ENCODE results near the gene SMAD7. TPM values are rescaled to one million over a fixed set of nuclear protein-coding genes. Genes with fewer than 3 reads are reported as not detected.

SMAD7 gene
- total RNA-seq, 1 experiment from 2014 or later, result 5.8 TPM

DNA sequence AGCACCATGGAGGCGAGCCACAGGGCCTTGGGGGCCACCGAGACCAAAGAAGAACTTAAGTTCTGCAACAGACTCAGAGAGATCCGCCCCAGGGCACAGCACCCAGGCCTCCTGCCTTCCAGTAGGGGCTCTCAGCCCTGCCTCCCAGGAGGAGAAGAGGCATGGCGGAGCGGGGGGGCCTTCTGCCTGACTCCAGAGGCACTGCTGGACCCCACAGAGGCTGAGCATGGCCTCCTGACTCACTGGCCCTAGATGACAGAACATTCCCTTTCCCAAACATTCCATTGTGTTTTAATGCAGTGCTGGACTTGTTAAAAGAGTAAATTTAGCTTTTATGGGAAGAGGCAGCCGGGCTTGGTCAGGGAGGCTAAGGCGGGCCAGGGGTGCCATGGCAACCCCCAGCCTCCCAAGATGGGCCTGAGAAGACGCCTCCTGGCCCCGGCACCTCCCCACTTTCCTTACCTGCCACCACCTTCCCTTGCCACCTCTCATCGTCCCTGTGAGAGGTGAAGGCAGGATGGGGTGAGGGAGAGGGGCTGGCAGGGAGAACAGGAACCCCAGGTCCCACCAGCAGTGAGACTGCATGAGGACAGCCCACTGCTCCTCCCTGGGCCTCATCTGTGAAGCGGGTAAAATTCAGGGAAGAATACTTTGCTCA, 65.4 kb downstream of the SMAD7 start:
- Histone ChIP-seq H2AFZ (no peak overlapping the region), H3K36me3 (ENCODE audit: low read depth) (no peaks in the 10 kb centered on the region), H3K79me2 (ENCODE audit: low read depth) (no peaks in the 10 kb centered on the region), H4K20me1 (ENCODE audit: insufficient read depth) (no peaks in the 10 kb centered on the region), H3K4me3 (no peak overlapping the region), H3K4me1 (replicated peaks; ENCODE audit: insufficient read depth) (peaks cover 7% of the 10 kb centered on the region; the same call in 1 of the 2 replicates), H3K27me3 (ENCODE audit: insufficient read depth, low read depth) (no peaks in the 10 kb centered on the region), H3F3A (ENCODE audit: insufficient read depth, low read depth) (0 out of 2 replicates have a peak, but pooled peaks cover 4% of the 10 kb centered on the region), H3K27ac (no peak overlapping the region), H3K9me2 (ENCODE audit: insufficient read depth) (no peaks in the 10 kb centered on the region), H3K9me3 (ENCODE audit: insufficient read depth, low read depth) (no peaks in the 10 kb centered on the region), H3K4me2 (no peak overlapping the region)
- DNase-seq, result no peak
- TF ChIP-seq, protein P1, sequence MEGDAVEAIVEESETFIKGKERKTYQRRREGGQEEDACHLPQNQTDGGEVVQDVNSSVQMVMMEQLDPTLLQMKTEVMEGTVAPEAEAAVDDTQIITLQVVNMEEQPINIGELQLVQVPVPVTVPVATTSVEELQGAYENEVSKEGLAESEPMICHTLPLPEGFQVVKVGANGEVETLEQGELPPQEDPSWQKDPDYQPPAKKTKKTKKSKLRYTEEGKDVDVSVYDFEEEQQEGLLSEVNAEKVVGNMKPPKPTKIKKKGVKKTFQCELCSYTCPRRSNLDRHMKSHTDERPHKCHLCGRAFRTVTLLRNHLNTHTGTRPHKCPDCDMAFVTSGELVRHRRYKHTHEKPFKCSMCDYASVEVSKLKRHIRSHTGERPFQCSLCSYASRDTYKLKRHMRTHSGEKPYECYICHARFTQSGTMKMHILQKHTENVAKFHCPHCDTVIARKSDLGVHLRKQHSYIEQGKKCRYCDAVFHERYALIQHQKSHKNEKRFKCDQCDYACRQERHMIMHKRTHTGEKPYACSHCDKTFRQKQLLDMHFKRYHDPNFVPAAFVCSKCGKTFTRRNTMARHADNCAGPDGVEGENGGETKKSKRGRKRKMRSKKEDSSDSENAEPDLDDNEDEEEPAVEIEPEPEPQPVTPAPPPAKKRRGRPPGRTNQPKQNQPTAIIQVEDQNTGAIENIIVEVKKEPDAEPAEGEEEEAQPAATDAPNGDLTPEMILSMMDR (conservative IDR thresholded peaks at IDR 0.05), result no peak
- no peak for TF ChIP-seq EZH2 (IDR thresholded peaks at IDR 0.05; ENCODE audit: low read depth)
- BruUV-seq (replicated peaks), result no TSS peak
- intact Hi-C loops (cut with micrococcal nuclease; ENCODE audit: unreplicated experiment), result no loop called here
- CTCF ChIA-PET, result no interaction called here
- POLR2A ChIA-PET (ENCODE audit: unreplicated experiment), result no interaction called here

DNA sequence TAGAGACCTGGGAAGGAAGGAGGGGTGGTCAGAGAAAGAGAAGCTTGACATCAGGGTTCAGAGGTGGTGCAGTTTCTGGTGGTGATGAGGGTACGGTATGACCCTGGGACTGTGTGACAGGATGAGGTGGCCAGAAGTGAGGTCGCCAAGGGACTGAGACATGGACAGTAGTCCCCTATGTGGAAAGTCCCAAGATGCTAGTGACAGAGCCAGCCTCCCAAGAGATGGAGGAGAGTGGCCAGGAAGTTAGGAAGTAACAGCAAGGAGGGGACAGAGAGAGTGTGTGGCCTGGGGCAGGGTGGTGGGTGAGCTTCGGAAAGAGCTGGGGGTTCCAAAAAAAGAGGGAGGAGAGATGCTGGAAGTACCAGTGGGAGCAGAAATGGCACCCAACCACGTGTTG, 66.0 kb downstream of the SMAD7 start:
- POLR2A ChIA-PET (ENCODE audit: unreplicated experiment), result no interaction called here

DNA sequence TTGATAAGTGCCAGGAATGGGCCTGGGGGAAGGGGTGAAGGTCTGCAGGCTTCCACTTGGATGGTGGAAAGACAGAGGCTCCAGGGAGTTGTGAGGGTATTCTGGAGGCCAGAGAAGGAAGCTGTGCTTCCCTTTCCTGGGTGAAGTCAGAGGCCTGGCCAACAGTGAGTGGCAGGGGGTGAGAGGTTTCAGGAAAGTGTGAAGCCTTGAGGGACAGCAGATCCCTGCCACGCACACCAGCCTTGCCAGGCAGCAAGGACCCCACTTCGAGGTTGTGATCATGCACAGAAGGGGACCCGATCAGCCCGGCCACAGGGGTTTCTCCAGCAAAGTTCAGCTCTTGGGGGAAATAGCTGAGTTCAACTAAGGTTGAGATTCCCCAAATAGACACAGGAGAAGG, 66.5 kb downstream of the SMAD7 start:
- no peak overlapping the region for H2AFZ ChIP-seq
- H3K4me1 ChIP-seq (replicated peaks; ENCODE audit: insufficient read depth), result peaks cover 18% of the 10 kb centered on the region
- no peaks in the 10 kb centered on the region for H3K9me2 ChIP-seq (ENCODE audit: insufficient read depth)
- ChIA-PET POLR2A (ENCODE audit: unreplicated experiment) (no interaction called here), CTCF (no interaction called here)
- no peak overlapping the region for H3K4me3 ChIP-seq
- no peaks in the 10 kb centered on the region for H3K36me3 ChIP-seq (ENCODE audit: low read depth)
- no peaks in the 10 kb centered on the region for H4K20me1 ChIP-seq (ENCODE audit: insufficient read depth)
- H3K4me2 ChIP-seq, result no peak overlapping the region
- TF ChIP-seq, protein P1 (conservative IDR thresholded peaks at IDR 0.05), result no peak
- TF ChIP-seq EZH2 (IDR thresholded peaks at IDR 0.05; ENCODE audit: low read depth), result no peak
- no peaks in the 10 kb centered on the region for H3K79me2 ChIP-seq (ENCODE audit: low read depth)
- H3K27me3 ChIP-seq (ENCODE audit: insufficient read depth, low read depth), result no peaks in the 10 kb centered on the region
- intact Hi-C loops (cut with micrococcal nuclease; ENCODE audit: unreplicated experiment), result no loop called here
- no peak for DNase-seq
- 0 out of 2 replicates have a peak, but pooled peaks cover 4% of the 10 kb centered on the region for H3F3A ChIP-seq (ENCODE audit: insufficient read depth, low read depth)
- no peak overlapping the region for H3K27ac ChIP-seq
- BruUV-seq (replicated peaks), result no TSS peak
- no peaks in the 10 kb centered on the region for H3K9me3 ChIP-seq (ENCODE audit: insufficient read depth, low read depth)

More for the DNA sequence above, 66.0 kb downstream of the SMAD7 start:
- H4K20me1 ChIP-seq (ENCODE audit: insufficient read depth), result no peaks in the 10 kb centered on the region
- no peak overlapping the region for H3K4me2 ChIP-seq
- no peak overlapping the region for H3K4me3 ChIP-seq
- H2AFZ ChIP-seq, result no peak overlapping the region
- no peaks in the 10 kb centered on the region for H3K79me2 ChIP-seq (ENCODE audit: low read depth)
- CTCF ChIA-PET, result no interaction called here
- DNase-seq, result no peak
- no peaks in the 10 kb centered on the region for H3K36me3 ChIP-seq (ENCODE audit: low read depth)
- H3F3A ChIP-seq (ENCODE audit: insufficient read depth, low read depth), result 0 out of 2 replicates have a peak, but pooled peaks cover 4% of the 10 kb centered on the region
- no peaks in the 10 kb centered on the region for H3K27me3 ChIP-seq (ENCODE audit: insufficient read depth, low read depth)
- H3K4me1 ChIP-seq (replicated peaks; ENCODE audit: insufficient read depth), result peaks cover 13% of the 10 kb centered on the region
- no peaks in the 10 kb centered on the region for H3K9me2 ChIP-seq (ENCODE audit: insufficient read depth)
- H3K27ac ChIP-seq, result no peak overlapping the region
- no peaks in the 10 kb centered on the region for H3K9me3 ChIP-seq (ENCODE audit: insufficient read depth, low read depth)
- TF ChIP-seq EZH2 (IDR thresholded peaks at IDR 0.05; ENCODE audit: low read depth), result no peak
- intact Hi-C loops (cut with micrococcal nuclease; ENCODE audit: unreplicated experiment), result no loop called here
- no TSS peak for BruUV-seq (replicated peaks)

DNA sequence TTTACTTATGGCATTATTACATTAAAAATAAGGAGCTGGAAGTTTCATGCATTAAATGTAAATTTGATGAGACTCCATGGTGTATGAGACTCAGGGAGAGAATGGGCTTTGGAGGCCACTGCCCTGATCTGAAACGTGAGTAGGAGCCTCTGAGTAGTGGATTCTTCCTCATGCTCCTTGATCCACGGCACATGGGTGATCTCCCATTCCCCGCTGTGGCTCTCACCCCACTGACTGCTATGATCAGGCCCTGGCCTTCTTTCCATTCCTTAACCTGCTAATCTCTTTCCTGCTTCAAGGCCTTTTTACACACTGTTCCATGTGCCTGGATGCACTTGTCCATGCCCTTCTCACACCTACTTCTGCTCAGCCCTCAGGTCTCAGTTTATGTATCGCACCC, 68.4 kb downstream of the SMAD7 start:
- H2AFZ ChIP-seq, result no peak overlapping the region
- no peak overlapping the region for H3K27ac ChIP-seq
- H3K4me1 ChIP-seq (replicated peaks; ENCODE audit: insufficient read depth), result peaks cover 35% of the 10 kb centered on the region
- peaks cover 4% of the 10 kb centered on the region; the same call in 1 of the 2 replicates for H3F3A ChIP-seq (ENCODE audit: insufficient read depth, low read depth)
- intact Hi-C loops (cut with micrococcal nuclease; ENCODE audit: unreplicated experiment), result no loop called here
- POLR2A ChIA-PET (ENCODE audit: unreplicated experiment), result no interaction called here
- H3K79me2 ChIP-seq (ENCODE audit: low read depth), result no peaks in the 10 kb centered on the region
- no peaks in the 10 kb centered on the region for H3K9me3 ChIP-seq (ENCODE audit: insufficient read depth, low read depth)
- no peaks in the 10 kb centered on the region for H3K27me3 ChIP-seq (ENCODE audit: insufficient read depth, low read depth)
- H3K4me3 ChIP-seq, result no peak overlapping the region
- H3K36me3 ChIP-seq (ENCODE audit: low read depth), result no peaks in the 10 kb centered on the region
- H3K9me2 ChIP-seq (ENCODE audit: insufficient read depth), result no peaks in the 10 kb centered on the region
- no peak for DNase-seq
- no TSS peak for BruUV-seq (replicated peaks)
- no peaks in the 10 kb centered on the region for H4K20me1 ChIP-seq (ENCODE audit: insufficient read depth)
- no peak for TF ChIP-seq EZH2 (IDR thresholded peaks at IDR 0.05; ENCODE audit: low read depth)
- TF ChIP-seq, protein P1 (conservative IDR thresholded peaks at IDR 0.05), result no peak
- H3K4me2 ChIP-seq, result no peak overlapping the region
- CTCF ChIA-PET, result no interaction called here
